Measurements from ENCODE around the gene PALD1.

Gene PALD1

DNA sequence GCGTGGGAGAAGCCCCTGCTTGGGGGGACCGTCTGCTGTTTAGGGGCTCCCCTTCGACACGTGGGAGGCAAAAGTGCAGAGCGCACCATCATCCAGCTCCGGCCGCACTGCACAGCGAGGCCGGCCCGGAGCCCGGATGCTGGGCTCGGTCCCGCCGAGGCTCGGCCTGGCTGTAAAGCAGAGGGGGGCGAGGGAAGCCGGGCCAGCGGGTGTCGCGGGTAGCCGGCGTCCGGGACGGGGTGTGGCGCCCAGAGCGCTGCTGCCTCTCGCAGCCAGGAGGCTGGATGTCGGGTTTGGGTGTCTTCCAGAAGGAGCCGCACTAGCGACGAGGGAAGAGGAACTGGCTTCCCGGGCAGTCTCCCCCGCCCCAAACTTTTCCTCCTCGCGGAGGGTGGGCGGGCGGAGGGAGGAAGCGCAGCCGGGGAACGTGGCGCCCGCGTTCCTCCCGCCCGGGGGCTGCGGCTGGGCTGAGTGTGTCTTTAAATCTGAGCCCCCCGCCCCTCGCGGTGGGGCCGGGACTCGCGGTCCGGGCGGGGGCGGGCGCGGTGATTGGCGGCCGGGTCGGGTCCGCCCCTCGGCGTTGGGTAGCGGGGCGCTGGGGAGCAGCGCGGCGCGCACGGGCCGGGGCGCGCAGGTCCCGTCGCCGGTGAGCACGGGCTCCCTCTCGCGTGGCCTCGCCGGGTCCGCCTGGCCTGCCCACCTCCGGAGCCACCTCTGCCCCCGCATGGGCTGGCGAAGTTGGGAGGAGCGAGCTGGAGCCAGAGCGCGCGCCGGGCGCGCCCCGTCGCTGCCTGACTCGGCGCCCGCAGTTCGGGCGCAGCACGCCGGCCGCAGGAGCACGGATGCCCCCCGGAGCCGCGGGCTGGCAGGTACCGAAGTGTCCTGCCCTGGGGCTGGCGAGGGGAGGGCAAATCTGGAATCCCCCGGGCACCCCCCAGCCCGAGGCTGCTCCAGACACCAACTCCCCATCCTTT is at the start of gene PALD1:
TSS of gene PALD1 (plus strand) at position 577 of the 974 bp plus-strand sequence. CDS start 47,185 bp downstream, outside the sequence.
- Histone ChIP-seq H3K9me3 (ENCODE audit: control insufficient read depth, insufficient read depth, low read length) (no peaks in the 10 kb centered on the region), H3K79me2 (ENCODE audit: control insufficient read depth, low read length) (peaks cover 47% of the 10 kb centered on the region), H3K9me2 (replicated peaks; ENCODE audit: control insufficient read depth, low read length) (no peaks in the 10 kb centered on the region), H3K27me3 (ENCODE audit: control insufficient read depth, low read length) (no peaks in the 10 kb centered on the region), H3K36me3 (ENCODE audit: control insufficient read depth, low read length) (peaks cover 41% of the 10 kb centered on the region), H3K4me3 (ENCODE audit: low read length) (peak within 1 kb of the TSS; percentile 88), H3K4me1 (ENCODE audit: control insufficient read depth, low read length) (peaks cover 48% of the 10 kb centered on the region), H3K27ac (ENCODE audit: low read depth, low read length) (peak within 1 kb of the TSS; percentile 77), H3K4me2 (ENCODE audit: low read length) (peak within 1 kb of the TSS; percentile 97), H4K20me1 (ENCODE audit: control insufficient read depth, insufficient read depth, low read depth, low read length) (peaks cover 9% of the 10 kb centered on the region; the same call in 1 of the 2 replicates), H3F3A (ENCODE audit: control insufficient read depth, insufficient read depth) (peaks cover 8% of the 10 kb centered on the region)
- no peak for TF ChIP-seq EZH2phosphoT487 (IDR thresholded peaks at IDR 0.05; ENCODE audit: borderline replicate concordance, low read length)
- TF ChIP-seq, protein P1, sequence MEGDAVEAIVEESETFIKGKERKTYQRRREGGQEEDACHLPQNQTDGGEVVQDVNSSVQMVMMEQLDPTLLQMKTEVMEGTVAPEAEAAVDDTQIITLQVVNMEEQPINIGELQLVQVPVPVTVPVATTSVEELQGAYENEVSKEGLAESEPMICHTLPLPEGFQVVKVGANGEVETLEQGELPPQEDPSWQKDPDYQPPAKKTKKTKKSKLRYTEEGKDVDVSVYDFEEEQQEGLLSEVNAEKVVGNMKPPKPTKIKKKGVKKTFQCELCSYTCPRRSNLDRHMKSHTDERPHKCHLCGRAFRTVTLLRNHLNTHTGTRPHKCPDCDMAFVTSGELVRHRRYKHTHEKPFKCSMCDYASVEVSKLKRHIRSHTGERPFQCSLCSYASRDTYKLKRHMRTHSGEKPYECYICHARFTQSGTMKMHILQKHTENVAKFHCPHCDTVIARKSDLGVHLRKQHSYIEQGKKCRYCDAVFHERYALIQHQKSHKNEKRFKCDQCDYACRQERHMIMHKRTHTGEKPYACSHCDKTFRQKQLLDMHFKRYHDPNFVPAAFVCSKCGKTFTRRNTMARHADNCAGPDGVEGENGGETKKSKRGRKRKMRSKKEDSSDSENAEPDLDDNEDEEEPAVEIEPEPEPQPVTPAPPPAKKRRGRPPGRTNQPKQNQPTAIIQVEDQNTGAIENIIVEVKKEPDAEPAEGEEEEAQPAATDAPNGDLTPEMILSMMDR (IDR thresholded peaks at IDR 0.05; ENCODE audit: low read depth, low read length, poor library complexity, severe bottlenecking): no peak

DNA sequence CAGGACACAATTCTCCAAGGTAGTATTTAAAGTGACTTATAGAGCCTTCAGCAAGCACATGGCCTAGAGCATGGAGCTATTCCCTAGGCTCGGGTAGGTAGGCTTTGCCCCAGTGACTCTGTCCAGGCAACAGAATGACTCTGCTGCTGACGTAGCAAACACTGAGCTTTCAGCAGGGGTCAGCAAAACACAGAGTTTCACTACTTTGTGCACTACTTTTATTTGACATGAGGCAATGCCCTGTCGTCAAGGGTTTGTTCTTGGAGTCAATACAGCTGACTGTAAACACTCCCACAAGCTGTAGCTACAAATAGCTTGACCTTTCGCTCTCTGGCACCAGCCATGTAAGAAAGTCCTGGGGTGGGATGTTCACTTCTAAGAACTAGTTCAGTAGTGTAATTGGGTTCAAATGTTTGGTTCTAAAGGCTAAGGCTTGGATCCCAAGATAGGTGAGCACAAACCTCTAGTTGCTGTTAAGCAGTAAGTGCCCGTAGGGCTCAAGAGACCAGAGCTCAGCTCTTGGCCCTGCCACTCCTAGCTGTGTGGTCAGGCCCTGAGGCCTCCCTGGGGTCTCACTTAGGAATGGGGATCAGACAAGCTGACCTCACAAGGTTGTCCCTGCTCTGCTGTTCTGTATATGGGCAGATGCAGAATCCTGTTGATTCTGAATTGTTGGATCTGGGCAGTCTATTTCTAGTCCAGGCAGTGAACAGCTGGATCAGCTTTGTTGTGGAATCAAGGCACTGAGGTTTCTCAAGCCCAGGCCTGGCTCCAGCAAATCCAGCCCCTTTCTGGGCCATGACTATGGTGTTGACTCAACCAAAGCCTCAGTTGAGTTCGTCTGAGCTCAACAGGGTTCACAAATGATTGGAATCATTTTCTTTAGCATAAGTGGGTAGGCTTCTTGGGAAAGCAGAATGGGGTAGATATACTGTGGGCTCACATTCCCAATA is 47.8 kb upstream of the PALD1 start:
- TF ChIP-seq, protein P1 (IDR thresholded peaks at IDR 0.05; ENCODE audit: low read depth, low read length, poor library complexity, severe bottlenecking): no peak
- TF ChIP-seq EZH2phosphoT487 (IDR thresholded peaks at IDR 0.05; ENCODE audit: borderline replicate concordance, low read length): no peak
- Histone ChIP-seq H3K27me3 (ENCODE audit: control insufficient read depth, low read length) (no peaks in the 10 kb centered on the region), H3K4me3 (ENCODE audit: low read length) (no peak overlapping the region), H3K27ac (ENCODE audit: low read depth, low read length) (no peak overlapping the region), H3K9me3 (ENCODE audit: control insufficient read depth, insufficient read depth, low read length) (no peaks in the 10 kb centered on the region), H3K79me2 (ENCODE audit: control insufficient read depth, low read length) (no peaks in the 10 kb centered on the region), H3K9me2 (replicated peaks; ENCODE audit: control insufficient read depth, low read length) (no peaks in the 10 kb centered on the region), H3K4me2 (ENCODE audit: low read length) (no peak overlapping the region), H4K20me1 (ENCODE audit: control insufficient read depth, insufficient read depth, low read depth, low read length) (no peaks in the 10 kb centered on the region), H3K36me3 (ENCODE audit: control insufficient read depth, low read length) (peaks cover 15% of the 10 kb centered on the region), H3K4me1 (ENCODE audit: control insufficient read depth, low read length) (no peaks in the 10 kb centered on the region), H3F3A (ENCODE audit: control insufficient read depth, insufficient read depth) (0 out of 2 replicates have a peak, but pooled peaks cover 2% of the 10 kb centered on the region)

DNA sequence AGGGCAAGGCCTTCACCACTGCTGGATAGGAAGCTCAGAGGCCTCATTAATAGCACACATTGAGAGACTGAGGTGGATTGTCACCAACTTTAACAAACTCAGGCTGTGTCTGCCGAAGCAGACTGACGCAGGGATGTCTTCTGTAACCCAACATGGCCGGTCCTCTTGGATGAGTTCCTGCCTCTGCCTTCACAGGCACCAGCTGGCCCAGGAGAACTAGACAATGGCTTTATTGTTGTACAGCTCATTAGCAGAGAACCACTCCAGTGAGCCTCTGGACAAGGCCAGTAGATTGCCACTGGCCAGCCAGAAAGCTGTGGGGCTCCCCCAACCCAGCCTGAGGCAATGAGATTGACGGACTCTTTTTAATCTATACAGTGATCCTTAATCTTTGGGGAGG is 46.5 kb upstream of the PALD1 start:
- Histone ChIP-seq H3K4me1 (ENCODE audit: control insufficient read depth, low read length) (no peaks in the 10 kb centered on the region), H4K20me1 (ENCODE audit: control insufficient read depth, insufficient read depth, low read depth, low read length) (no peaks in the 10 kb centered on the region), H3K4me2 (ENCODE audit: low read length) (no peak overlapping the region), H3K36me3 (ENCODE audit: control insufficient read depth, low read length) (peaks cover 7% of the 10 kb centered on the region), H3K9me3 (ENCODE audit: control insufficient read depth, insufficient read depth, low read length) (no peaks in the 10 kb centered on the region), H3K79me2 (ENCODE audit: control insufficient read depth, low read length) (no peaks in the 10 kb centered on the region), H3K4me3 (ENCODE audit: low read length) (no peak overlapping the region), H3F3A (ENCODE audit: control insufficient read depth, insufficient read depth) (0 out of 2 replicates have a peak, but pooled peaks cover 2% of the 10 kb centered on the region), H3K9me2 (replicated peaks; ENCODE audit: control insufficient read depth, low read length) (no peaks in the 10 kb centered on the region), H3K27me3 (ENCODE audit: control insufficient read depth, low read length) (no peaks in the 10 kb centered on the region), H3K27ac (ENCODE audit: low read depth, low read length) (no peak overlapping the region)
- no peak for TF ChIP-seq EZH2phosphoT487 (IDR thresholded peaks at IDR 0.05; ENCODE audit: borderline replicate concordance, low read length)
- TF ChIP-seq, protein P1 (IDR thresholded peaks at IDR 0.05; ENCODE audit: low read depth, low read length, poor library complexity, severe bottlenecking): no peak

Data from DOHH2 (cell line).